Spleen (tissue), 11 donors: ENCODE results near the gene STAT4. TPM values are rescaled to one million over a fixed set of nuclear protein-coding genes. Genes with fewer than 3 reads are reported as not detected.
A peak's percentile ranks its signal among the peaks of the same experiment; 100 is the strongest.

Experiments
- DNase-seq: peaks from one replicate; pipeline ENCODE4 v3.0.0-alpha.2; 2020
- H3K27ac ChIP-seq, 8 donors: fragments of 200-600 bp; sonication (generic) in 7 of 8; 1 replicate in 4 of 8; 2 replicates in 4 of 8; pipeline versions ENCODE4 v1.5.0 to v1.8.0; 2016 to 2021; ENCODE audit warnings: inconsistent platforms in 4 of 8, mild to moderate bottlenecking in 4 of 8, moderate library complexity in 1 of 8
- H3K27me3 ChIP-seq, 7 donors: fragments of 200-600 bp; sonication (generic) in 6 of 7; replicated peaks in 1 of 7; 1 replicate in 4 of 7; 2 replicates in 3 of 7; pipeline versions ENCODE4 v1.5.0 to v1.8.0; 2016 to 2021; ENCODE audit warnings: inconsistent platforms in 3 of 7, mild to moderate bottlenecking in 1 of 7
- H3K36me3 ChIP-seq, 6 donors: fragments of 200-600 bp; sonication (generic) in 5 of 6; 1 replicate in 4 of 6; 2 replicates in 2 of 6; pipeline versions ENCODE4 v1.5.0 to v1.8.0; 2016 to 2021; ENCODE audit warnings: inconsistent platforms in 2 of 6
- H3K4me1 ChIP-seq, 6 donors: fragments of 200-600 bp; sonication (generic) in 5 of 6; 1 replicate in 3 of 6; 2 replicates in 3 of 6; pipeline versions ENCODE4 v1.5.0 to v1.8.0; 2016 to 2021; ENCODE audit warnings: inconsistent platforms in 3 of 6
- H3K4me3 ChIP-seq, 8 donors: fragments of 200-600 bp; sonication (generic) in 7 of 8; 1 replicate in 4 of 8; 2 replicates in 4 of 8; pipeline versions ENCODE4 v1.5.0 to v1.8.0; 2016 to 2021; ENCODE audit warnings: inconsistent platforms in 4 of 8, mild to moderate bottlenecking in 4 of 8, moderate library complexity in 2 of 8
- H3K9me3 ChIP-seq, 8 donors: fragments of 200-600 bp; sonication (generic) in 7 of 8; 1 replicate in 4 of 8; 2 replicates in 4 of 8; pipeline versions ENCODE4 v1.5.0 to v1.8.0; 2016 to 2021; ENCODE audit warnings: inconsistent platforms in 4 of 8
- POLR2A ChIP-seq, 3 donors: fragments of 450-650 bp; IDR thresholded peaks; one replicate each; pipeline ENCODE4 v1.5.1; 2017; ENCODE audit warnings: antibody characterized with exemption in 3 of 3, mild to moderate bottlenecking in 1 of 3
- POLR2AphosphoS5 ChIP-seq, 3 donors: sonication (generic); formaldehyde crosslinking; IDR thresholded peaks; one replicate each; pipeline ENCODE4 v1.5.1; 2017; ENCODE audit warnings: antibody characterized with exemption in 3 of 3
- WGBS, 5 donors: extraction: QIAGEN DNeasy Blood & Tissue Kit in 3 of 5; methylation state at CpG; one replicate each; pipeline versions ENCODE4 v1.1.5 to v1.1.7; 2013 to 2018; 5-methylcytosine and 5-hydroxymethylcytosine counted together
- intact Hi-C: fragments of 100-400 bp; cut with DNase I; formaldehyde crosslinking; loops from one replicate; pipeline ENCODE4 v1.15.0; 2023; ENCODE audit warnings: low total_unique reads
- polyA plus RNA-seq, 3 donors: library from polyadenylated mRNA; stranded (reverse); fragments of 200-250 nt; gene quantifications; one replicate each; pipeline ENCODE4 v1.2.1, GENCODE V29; 2013
- total RNA-seq, 7 donors: library from RNA; depleted of rRNA in 3 of 7; stranded (reverse); fragments of >200 nt in 3 of 7; fragmentation: NEBNext Ultra II Directional in 4 of 7; extraction: Animal tissue kit (Norgen Biotek cat#: 25700) in 4 of 7; gene quantifications; one replicate each; pipeline versions ENCODE4 v1.1.0 to v1.2.1, GENCODE V29; 2016 to 2021
- TF ChIP-seq, protein P1 (sequence below), 11 experiments: fragments of 200-600 bp in 7 of 11; fragments of 450-650 bp in 4 of 11; sonication (generic) in 4 of 11; IDR thresholded peaks in 8 of 11; conservative IDR thresholded peaks in 3 of 11; 1 replicate in 7 of 11; 2 replicates in 4 of 11; pipeline versions ENCODE4 v1.4.0 to v1.8.0; 2016 to 2021; ENCODE audit warnings: antibody characterized with exemption in 11 of 11, inconsistent platforms in 4 of 11, mild to moderate bottlenecking in 1 of 11
- donor health status: healthy with polysubstance abuse.
- donor health status: DM: no; HTN: no; CAD: no; lungs with moderate emphysema.
- donor health status: DM: no; HTN: no; CAD: no.
- donor health status: Bipolar disorder and iron deficiency.
- donor health status: healthy.
- donor health status: DM: no; HTN: no; CAD: no.
- donor health status: DM: yes; HTN: yes; CAD: no.

Gene STAT4
- total and polyA plus RNA-seq, 10 donors: 4.0 to 36.7 (median 25.6) TPM

DNA sequence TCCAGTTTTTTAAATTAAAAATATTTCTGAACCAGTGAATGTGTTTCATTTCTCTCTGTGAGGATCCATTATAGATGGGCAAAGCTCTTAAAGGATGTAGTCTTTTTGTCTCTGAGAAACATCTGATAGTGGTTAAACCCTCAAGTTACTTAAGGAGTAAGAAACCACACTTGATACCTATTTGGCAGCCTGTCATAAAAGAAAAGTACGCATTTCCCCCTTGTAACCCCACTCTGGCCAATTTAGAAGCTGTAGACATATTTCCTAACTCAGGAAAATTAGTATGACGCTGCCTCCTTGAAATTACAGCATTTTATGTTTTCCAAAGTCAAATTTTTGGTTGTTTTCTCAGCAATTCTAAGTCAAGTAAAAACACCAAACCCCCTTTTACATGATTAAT lies 2.0 kb downstream of the STAT4 start:
- peak overlapping the region in 2 of 8 donors; percentile 52 to 79 for H3K4me3 ChIP-seq
- intact Hi-C loops: no loop called here
- H3K27ac ChIP-seq: peak overlapping the region in 6 of 8 donors; percentile 44 to 93 (median 88)
- peaks cover 0 to 38% (median 0%) of the 10 kb centered on the region in 6 donors for H3K36me3 ChIP-seq
- WGBS, 5 donors: 41 to 62% (median 47%) methylated on average over 2 of the region's 2 CpGs
- peaks cover 6 to 79% (median 28%) of the 10 kb centered on the region in 6 donors for H3K4me1 ChIP-seq
- H3K27me3 ChIP-seq: no peaks in the 10 kb centered on the region
- TF ChIP-seq POLR2A (IDR thresholded peaks at IDR 0.05) (no peak), POLR2AphosphoS5 (IDR thresholded peaks at IDR 0.05) (no peak)
- TF ChIP-seq, protein P1, sequence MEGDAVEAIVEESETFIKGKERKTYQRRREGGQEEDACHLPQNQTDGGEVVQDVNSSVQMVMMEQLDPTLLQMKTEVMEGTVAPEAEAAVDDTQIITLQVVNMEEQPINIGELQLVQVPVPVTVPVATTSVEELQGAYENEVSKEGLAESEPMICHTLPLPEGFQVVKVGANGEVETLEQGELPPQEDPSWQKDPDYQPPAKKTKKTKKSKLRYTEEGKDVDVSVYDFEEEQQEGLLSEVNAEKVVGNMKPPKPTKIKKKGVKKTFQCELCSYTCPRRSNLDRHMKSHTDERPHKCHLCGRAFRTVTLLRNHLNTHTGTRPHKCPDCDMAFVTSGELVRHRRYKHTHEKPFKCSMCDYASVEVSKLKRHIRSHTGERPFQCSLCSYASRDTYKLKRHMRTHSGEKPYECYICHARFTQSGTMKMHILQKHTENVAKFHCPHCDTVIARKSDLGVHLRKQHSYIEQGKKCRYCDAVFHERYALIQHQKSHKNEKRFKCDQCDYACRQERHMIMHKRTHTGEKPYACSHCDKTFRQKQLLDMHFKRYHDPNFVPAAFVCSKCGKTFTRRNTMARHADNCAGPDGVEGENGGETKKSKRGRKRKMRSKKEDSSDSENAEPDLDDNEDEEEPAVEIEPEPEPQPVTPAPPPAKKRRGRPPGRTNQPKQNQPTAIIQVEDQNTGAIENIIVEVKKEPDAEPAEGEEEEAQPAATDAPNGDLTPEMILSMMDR (IDR thresholded peaks at IDR 0.05 in 8 of 11, conservative IDR thresholded peaks at IDR 0.05 in 3 of 11): no peak
- no peaks in the 10 kb centered on the region for H3K9me3 ChIP-seq
- no peak for DNase-seq

DNA sequence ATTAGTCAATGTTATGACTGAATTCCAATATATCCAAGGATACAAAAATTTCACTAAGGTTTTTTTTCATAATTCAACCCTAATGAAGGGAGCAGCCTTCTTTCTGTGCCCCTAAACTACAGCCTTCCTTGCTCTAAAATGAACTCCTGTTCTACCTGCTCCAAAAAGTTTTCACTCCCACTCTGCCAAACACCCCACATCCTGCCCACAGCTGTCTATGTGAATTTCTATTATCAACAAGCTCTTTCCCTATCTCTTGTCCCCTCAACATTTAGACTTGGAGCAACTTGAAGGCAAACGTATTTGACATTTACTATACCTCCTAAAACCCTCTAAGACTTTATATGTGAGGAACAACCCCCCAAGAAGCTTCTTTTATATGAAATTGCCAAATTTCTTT lies 2.5 kb downstream of the STAT4 start:
- H3K27me3 ChIP-seq: no peaks in the 10 kb centered on the region
- no peak for DNase-seq
- peaks cover 6 to 74% (median 28%) of the 10 kb centered on the region in 6 donors for H3K4me1 ChIP-seq
- intact Hi-C loops: no loop called here
- no peaks in the 10 kb centered on the region for H3K9me3 ChIP-seq
- 67 to 82% (median 75%) methylated on average over 1 of the region's 1 CpG for WGBS, 5 donors
- H3K27ac ChIP-seq: peak overlapping the region in 5 of 8 donors; percentile 18 to 93 (median 89)
- peak overlapping the region in 1 of 8 donors; percentile 79 for H3K4me3 ChIP-seq
- no peak for TF ChIP-seq POLR2A (IDR thresholded peaks at IDR 0.05)
- TF ChIP-seq, protein P1 (IDR thresholded peaks at IDR 0.05 in 8 of 11, conservative IDR thresholded peaks at IDR 0.05 in 3 of 11): no peak
- no peak for TF ChIP-seq POLR2AphosphoS5 (IDR thresholded peaks at IDR 0.05)
- H3K36me3 ChIP-seq: peaks cover 0 to 38% (median 0%) of the 10 kb centered on the region in 6 donors

DNA sequence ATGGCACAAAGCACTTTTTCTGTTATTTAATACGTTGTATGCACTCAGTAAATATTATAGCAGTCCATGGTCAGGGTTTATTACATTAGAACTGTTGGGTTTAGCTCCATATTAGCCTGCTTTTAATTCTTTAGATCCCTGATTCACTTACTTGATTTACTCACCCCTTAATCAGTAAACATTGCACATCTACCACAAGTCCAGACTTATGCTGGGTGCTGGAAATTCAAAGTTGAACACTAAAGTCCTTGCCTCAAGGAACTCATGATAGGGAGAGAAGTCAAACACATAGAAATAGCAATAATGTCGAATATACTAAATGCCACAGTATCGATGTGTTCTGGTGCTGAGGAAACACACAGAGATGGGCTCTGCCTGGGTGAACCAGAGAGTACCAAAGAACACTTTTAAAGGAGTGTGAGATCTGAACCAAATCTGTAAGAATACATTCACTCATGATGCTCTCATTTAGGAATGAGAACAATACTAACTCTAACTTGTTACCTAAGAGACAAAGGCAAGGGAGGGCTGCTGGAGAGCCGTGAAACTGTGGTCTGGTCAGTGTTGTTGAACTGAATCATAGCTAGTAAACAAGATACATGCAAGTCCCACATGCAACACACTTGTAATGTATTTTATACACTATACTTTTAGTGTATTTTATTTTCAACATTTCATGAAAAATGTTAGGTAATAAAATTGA lies 4.9 kb downstream of the STAT4 start:
- intact Hi-C loops: no loop called here
- no peaks in the 10 kb centered on the region for H3K9me3 ChIP-seq
- no peak for DNase-seq
- H3K27me3 ChIP-seq: no peaks in the 10 kb centered on the region
- TF ChIP-seq POLR2A (IDR thresholded peaks at IDR 0.05): no peak
- TF ChIP-seq, protein P1 (IDR thresholded peaks at IDR 0.05 in 8 of 11, conservative IDR thresholded peaks at IDR 0.05 in 3 of 11): no peak
- TF ChIP-seq POLR2AphosphoS5 (IDR thresholded peaks at IDR 0.05): no peak
- H3K4me1 ChIP-seq: peaks cover under 1 to 50% (median 11%) of the 10 kb centered on the region in 6 donors
- H3K4me3 ChIP-seq: no peak overlapping the region
- no peak overlapping the region for H3K27ac ChIP-seq
- 87 to 94% (median 92%) methylated on average over 4 of the region's 4 CpGs for WGBS, 5 donors
- H3K36me3 ChIP-seq: peaks cover 0 to 38% (median 0%) of the 10 kb centered on the region in 6 donors

DNA sequence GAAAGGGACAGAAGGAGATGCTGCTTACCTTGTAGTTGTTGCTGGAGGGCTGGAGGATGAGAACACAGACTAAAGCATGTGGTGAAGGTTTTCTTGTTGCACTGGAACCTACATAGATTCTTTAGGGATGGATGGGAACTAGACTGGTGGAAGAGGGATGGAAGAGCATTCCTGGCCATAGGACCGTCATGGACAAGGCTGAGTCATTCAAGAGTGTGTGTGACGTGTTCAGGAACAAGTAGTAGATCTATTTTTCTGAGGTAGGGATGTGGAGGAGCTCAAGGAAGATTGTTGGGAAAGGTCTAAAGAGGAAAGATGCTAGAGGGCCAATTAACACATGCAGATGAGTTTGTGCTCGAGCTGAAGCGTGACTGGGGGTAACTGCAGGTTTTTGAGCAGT lies 6.6 kb downstream of the STAT4 start:
- H3K27me3 ChIP-seq: no peaks in the 10 kb centered on the region
- no peak overlapping the region for H3K4me3 ChIP-seq
- intact Hi-C loops: no loop called here
- DNase-seq: no peak
- peaks cover 0 to 33% (median 3%) of the 10 kb centered on the region in 6 donors for H3K4me1 ChIP-seq
- H3K27ac ChIP-seq: no peak overlapping the region
- H3K9me3 ChIP-seq: peaks cover 0 to 3% (median 0%) of the 10 kb centered on the region in 8 donors
- peaks cover 0 to 38% (median 0%) of the 10 kb centered on the region in 6 donors for H3K36me3 ChIP-seq
- 71 to 97% (median 92%) methylated on average over 4 of the region's 4 CpGs for WGBS, 5 donors
- TF ChIP-seq POLR2AphosphoS5 (IDR thresholded peaks at IDR 0.05) (no peak), POLR2A (IDR thresholded peaks at IDR 0.05) (no peak)
- TF ChIP-seq, protein P1 (IDR thresholded peaks at IDR 0.05 in 8 of 11, conservative IDR thresholded peaks at IDR 0.05 in 3 of 11): no peak
